IPS-18a (cell line): ENCODE results near the gene MRPL34.

Experiments
- H3K27ac ChIP-seq: one replicate; pipeline ENCODE4 v1.5.1; 2013; ENCODE audit warnings: low read length
- H3K27me3 ChIP-seq: one replicate; pipeline ENCODE4 v1.6.1; 2013; ENCODE audit warnings: mild to moderate bottlenecking, low read length; ENCODE audit not compliant: control insufficient read depth, insufficient read depth
- H3K36me3 ChIP-seq: one replicate; pipeline ENCODE4 v1.6.1; 2013; ENCODE audit warnings: low read depth, low read length; ENCODE audit not compliant: control insufficient read depth
- H3K4me1 ChIP-seq: one replicate; pipeline ENCODE4 v1.6.1; 2013; ENCODE audit warnings: low read depth, low read length; ENCODE audit not compliant: control insufficient read depth
- H3K4me3 ChIP-seq: one replicate; pipeline ENCODE4 v1.5.1; 2013; ENCODE audit warnings: low read length
- H3K9ac ChIP-seq: one replicate; pipeline ENCODE4 v1.6.1; 2013; ENCODE audit warnings: mild to moderate bottlenecking, low read length, moderate library complexity
- H3K9me3 ChIP-seq: one replicate; pipeline ENCODE4 v1.6.1; 2013; ENCODE audit warnings: low read depth, low read length; ENCODE audit not compliant: control insufficient read depth

Gene MRPL34

DNA sequence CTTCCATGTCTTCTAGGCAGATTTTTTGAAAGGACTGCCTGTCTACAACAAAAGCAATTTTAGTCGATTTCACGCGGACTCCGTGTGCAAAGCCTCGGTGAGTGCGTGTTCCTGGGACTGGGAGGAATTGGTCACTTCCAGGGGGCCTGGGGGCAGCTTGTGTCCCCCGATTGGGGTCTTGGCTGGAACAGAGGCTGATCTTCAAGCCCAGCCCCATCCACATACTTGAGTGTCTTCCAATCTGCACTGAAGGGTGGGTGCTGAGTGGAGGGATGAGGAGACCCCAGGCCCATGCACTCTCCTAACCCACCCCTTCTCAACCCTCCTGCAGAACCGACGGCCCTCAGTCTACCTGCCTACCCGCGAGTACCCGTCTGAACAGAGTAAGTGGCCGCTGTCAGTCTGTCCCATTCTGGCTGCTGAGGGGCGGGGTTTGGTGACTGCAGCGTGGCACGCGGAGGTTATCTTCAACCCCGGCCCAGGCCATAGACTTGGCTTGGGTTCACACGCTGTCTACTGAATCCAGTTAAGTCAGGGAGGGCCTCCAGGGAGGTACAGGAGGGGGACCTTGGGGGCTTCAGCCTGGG is 8.4 kb downstream of the MRPL34 start:
- H3K27me3 ChIP-seq: no peaks in the 10 kb centered on the region
- H3K4me3 ChIP-seq: no peak overlapping the region
- H3K27ac ChIP-seq: no peak overlapping the region
- H3K36me3 ChIP-seq: peaks cover 18% of the 10 kb centered on the region
- peaks cover 4% of the 10 kb centered on the region for H3K4me1 ChIP-seq
- no peak overlapping the region for H3K9ac ChIP-seq
- no peaks in the 10 kb centered on the region for H3K9me3 ChIP-seq

DNA sequence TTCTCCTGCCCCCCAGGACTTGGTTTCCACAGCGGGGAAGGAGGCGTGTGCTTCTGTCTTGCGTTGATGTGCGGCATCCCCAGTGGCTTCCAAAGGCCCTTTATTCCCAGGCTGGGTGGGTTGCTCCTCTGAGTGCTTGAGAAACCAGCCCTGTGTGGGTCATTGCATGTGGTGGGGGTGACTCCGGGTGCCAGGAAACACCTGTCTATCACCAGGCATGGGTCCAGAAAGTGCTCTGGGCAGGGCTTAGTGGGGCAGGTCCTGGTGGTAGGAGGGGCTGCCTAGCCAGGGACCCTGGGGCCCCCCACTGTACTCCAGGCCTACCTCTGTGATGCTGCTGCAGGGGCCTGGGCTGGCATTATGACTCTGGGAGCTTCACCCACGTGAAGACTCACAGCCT is 13.3 kb downstream of the MRPL34 start:
- H3K4me3 ChIP-seq: no peak overlapping the region
- peaks cover 33% of the 10 kb centered on the region for H3K36me3 ChIP-seq
- H3K27me3 ChIP-seq: no peaks in the 10 kb centered on the region
- H3K4me1 ChIP-seq: no peaks in the 10 kb centered on the region
- no peak overlapping the region for H3K9ac ChIP-seq
- no peaks in the 10 kb centered on the region for H3K9me3 ChIP-seq
- no peak overlapping the region for H3K27ac ChIP-seq

DNA sequence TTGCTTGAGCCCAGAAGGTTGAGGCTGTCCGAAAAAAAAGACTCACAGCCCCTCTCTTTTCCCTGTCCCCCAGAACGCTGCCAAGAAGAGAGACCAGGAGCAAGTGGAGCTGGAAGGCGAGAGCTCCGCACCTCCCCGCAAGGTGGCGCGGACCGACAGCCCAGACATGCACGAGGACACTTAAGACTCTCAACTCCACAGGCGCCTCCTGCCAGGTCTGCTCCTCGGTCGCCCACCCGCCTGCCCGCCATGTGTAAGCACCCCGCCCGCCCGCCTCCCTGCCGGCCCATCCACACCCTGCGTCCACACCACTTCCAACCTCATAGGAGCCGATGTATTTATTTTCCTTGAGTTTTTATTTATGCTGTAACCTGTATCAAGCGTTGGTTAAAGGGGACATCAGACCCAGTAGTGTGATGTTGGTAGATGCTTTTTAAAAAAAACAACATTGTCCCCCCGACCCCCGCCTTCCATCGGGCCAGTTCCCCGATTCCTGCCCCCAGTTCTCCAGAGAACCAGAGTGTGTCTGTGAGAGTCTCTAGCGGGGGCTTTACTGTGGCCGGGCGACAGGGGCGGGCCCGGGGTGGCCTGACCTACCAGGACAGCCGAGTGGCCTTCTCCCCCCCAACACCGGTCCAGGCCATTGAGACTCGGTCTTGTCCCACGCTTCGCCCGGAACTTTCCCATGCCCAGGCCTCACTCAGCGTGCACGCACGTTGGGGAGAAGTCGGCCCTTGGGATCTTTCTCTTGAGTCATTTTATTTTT is 14.0 kb downstream of the MRPL34 start:
- H3K9me3 ChIP-seq: no peaks in the 10 kb centered on the region
- H3K9ac ChIP-seq: no peak overlapping the region
- H3K27me3 ChIP-seq: no peaks in the 10 kb centered on the region
- H3K4me3 ChIP-seq: no peak overlapping the region
- H3K36me3 ChIP-seq: peaks cover 26% of the 10 kb centered on the region
- H3K4me1 ChIP-seq: no peaks in the 10 kb centered on the region
- no peak overlapping the region for H3K27ac ChIP-seq

DNA sequence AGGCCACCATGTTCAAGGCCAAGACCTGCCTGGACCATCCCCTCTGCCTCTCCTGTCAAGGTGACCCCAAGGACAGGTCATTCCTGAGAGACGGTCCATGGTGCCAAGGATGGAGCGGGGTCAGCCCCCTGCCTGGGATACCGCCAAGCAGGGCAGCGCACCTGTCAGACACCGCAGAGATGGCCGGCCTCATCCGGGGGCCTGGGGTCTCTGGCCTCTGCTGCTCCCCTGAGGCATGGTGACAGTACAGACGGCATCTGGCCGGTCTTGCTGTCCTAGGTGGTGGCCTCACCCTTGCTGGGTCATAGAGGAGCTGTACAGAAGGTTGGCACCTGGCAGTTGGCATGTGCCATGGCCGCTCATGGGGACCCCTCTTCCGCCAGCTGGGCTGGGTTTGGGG is 14.8 kb downstream of the MRPL34 start:
- H3K36me3 ChIP-seq: peaks cover 24% of the 10 kb centered on the region
- H3K9me3 ChIP-seq: no peaks in the 10 kb centered on the region
- H3K27ac ChIP-seq: no peak overlapping the region
- H3K27me3 ChIP-seq: no peaks in the 10 kb centered on the region
- no peak overlapping the region for H3K9ac ChIP-seq
- H3K4me1 ChIP-seq: no peaks in the 10 kb centered on the region
- H3K4me3 ChIP-seq: no peak overlapping the region

DNA sequence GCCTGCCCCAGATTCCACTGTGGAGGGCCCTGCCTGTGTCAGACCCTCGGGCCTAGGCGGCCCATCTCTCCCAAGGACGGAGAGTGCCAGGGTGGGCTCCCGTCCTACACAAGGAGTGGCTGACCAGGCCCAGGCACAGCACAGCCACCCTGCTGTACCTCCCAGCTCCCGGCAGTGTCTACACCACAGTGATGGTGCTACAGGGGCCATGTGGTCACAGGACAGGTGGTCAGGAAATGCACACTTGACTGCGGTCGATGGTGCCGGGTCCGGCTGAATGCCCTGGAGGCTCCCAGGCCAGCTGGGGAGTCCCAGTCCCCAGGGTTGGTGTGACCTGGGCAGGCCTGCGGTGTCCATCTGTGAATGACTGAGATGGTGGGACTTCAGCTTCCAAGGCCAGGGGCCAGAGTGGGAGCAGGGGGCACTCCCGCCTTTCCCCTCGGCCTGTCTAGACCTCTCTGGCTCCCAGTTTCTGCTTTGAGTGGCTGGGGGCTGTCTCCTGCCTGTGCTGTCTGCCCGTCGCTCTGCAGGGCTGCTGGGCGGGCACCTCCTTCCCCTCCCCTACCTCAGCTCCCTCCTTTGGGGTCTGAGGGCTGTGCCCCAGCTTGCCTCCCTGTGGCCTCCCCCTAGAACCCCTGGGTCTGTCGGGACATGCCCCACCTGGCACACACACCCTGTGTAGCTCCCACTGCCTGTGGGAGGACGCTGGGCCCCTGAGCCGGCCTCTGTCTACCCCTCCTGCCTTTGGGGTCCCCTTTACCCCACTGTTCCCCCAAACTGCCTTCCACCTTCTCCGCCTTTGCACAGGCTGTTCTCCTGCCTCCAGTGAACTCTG is 16.2 kb downstream of the MRPL34 start:
- H3K4me1 ChIP-seq: no peaks in the 10 kb centered on the region
- no peak overlapping the region for H3K27ac ChIP-seq
- H3K9me3 ChIP-seq: no peaks in the 10 kb centered on the region
- no peak overlapping the region for H3K9ac ChIP-seq
- H3K27me3 ChIP-seq: no peaks in the 10 kb centered on the region
- H3K36me3 ChIP-seq: peaks cover 18% of the 10 kb centered on the region
- no peak overlapping the region for H3K4me3 ChIP-seq

DNA sequence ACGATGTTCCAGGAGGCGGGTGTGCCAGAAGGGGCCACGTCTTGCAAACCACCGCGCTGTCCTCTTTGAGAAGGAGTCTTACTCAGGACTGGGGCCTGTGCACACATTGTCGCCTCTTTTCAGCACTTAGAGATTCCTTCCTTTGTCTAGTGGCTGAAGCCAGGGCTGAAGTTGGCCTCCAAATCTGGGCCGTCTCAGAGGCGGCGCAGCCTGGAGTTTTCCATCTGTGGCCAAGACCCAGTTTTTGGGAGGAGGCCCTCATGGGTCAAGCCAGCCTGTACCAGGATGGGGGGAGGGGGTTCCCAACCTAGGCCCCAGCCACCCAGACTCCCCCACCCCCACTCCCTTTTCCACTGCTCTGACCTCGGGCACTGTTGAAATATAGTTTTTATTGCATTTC is 17.2 kb downstream of the MRPL34 start:
- no peaks in the 10 kb centered on the region for H3K4me1 ChIP-seq
- H3K9ac ChIP-seq: no peak overlapping the region
- H3K9me3 ChIP-seq: no peaks in the 10 kb centered on the region
- no peak overlapping the region for H3K4me3 ChIP-seq
- no peaks in the 10 kb centered on the region for H3K27me3 ChIP-seq
- peaks cover 18% of the 10 kb centered on the region for H3K36me3 ChIP-seq
- H3K27ac ChIP-seq: no peak overlapping the region

DNA sequence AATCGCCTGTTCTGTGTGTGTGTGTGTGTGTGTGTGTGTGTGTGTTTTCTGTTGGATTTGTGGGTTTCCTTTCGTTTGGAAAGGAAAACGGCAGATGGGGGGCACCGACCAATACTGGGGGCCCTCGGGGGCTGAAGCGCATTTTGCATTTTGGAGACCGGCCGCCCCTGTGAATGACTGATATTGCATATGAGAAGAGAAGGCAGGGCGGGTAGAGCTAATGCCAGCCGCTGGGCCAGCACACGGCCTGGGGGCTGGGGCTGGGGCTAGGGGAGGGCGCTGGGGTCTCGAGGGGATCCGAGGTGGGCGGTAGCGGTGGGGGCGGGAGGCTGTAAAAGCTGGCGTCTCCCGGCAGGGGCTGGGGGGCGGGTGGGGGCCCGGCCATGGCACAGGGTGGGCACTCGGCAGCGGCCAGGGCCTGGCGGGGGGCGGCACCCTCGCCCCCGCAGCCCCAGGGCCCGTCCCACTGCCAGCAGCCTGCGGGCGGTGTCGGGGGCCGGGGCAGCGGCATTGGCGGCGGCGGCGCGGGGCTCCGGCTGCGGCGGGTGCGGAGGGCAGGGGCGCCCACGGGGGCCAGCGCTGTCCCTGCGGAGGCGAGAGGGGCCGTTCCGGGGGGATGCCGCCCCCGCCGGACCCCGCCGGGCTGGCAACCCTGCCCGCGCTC is 17.8 kb downstream of the MRPL34 start:
- H3K27me3 ChIP-seq: no peaks in the 10 kb centered on the region
- H3K4me1 ChIP-seq: no peaks in the 10 kb centered on the region
- H3K4me3 ChIP-seq: no peak overlapping the region
- peaks cover 18% of the 10 kb centered on the region for H3K36me3 ChIP-seq
- H3K9ac ChIP-seq: no peak overlapping the region
- no peak overlapping the region for H3K27ac ChIP-seq
- H3K9me3 ChIP-seq: no peaks in the 10 kb centered on the region

DNA sequence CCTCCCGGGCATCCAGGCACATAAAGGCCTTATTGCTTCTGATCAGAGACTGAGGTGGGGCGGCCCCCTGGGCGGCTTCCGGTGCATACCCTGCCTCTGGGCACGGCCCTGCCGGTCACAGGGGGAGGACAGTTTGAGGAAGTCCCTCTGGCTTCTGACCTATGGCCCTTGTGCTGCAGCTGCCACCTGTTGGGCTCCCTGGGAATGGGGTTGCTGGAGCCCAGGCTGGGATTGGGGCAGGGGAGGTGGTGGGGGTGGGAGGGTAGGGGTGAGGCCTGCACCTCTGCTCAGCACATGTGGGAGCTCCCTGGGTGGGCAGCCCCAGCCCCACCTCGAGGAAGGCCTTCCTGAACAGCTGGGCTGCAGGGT is 18.3 kb downstream of the MRPL34 start:
- H3K36me3 ChIP-seq: peaks cover 18% of the 10 kb centered on the region
- no peaks in the 10 kb centered on the region for H3K4me1 ChIP-seq
- no peak overlapping the region for H3K27ac ChIP-seq
- no peak overlapping the region for H3K4me3 ChIP-seq
- no peaks in the 10 kb centered on the region for H3K9me3 ChIP-seq
- H3K27me3 ChIP-seq: peaks cover under 1% of the 10 kb centered on the region
- no peak overlapping the region for H3K9ac ChIP-seq

DNA sequence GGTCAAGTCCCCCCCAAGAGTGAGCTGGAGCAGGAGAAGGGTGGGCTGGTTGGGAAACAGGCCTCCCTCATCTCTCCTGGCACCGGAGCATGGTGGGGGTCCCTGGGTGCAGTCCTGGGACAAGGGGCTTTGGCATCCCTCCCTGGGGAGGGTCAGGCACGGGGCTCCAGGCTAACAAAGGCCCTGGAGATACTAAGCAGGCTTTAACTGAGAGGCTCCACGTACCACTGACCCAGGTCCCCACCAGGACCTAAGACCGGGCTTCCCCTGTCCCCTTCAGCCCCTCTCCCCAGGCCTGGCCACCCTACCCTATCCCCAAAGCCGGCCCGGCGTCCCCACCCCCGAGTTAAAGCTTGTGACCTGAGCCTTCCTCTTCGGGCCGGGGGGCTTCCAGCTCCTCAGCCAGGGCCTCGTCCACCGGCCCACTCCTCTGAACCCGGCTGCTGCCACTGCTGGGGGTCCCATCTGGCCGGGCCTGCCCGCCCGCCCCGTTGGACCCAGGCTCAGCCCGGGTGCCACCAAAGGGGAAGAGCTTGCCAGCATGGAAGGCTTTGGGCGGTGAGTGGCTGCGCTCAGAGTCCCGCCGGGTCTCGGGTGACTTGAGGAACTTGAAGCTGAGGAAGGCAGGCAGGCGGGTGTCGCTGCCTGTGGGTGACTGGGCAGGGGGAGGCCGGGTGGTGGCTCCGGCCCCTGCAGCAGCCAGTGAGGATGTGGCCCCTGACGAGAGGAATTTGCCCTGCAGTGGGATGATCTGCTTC is 18.9 kb downstream of the MRPL34 start:
- Histone ChIP-seq H3K36me3 (peaks cover 18% of the 10 kb centered on the region), H3K27me3 (peaks cover 7% of the 10 kb centered on the region), H3K4me3 (no peak overlapping the region), H3K9me3 (no peaks in the 10 kb centered on the region), H3K9ac (no peak overlapping the region), H3K27ac (no peak overlapping the region), H3K4me1 (no peaks in the 10 kb centered on the region)

DNA sequence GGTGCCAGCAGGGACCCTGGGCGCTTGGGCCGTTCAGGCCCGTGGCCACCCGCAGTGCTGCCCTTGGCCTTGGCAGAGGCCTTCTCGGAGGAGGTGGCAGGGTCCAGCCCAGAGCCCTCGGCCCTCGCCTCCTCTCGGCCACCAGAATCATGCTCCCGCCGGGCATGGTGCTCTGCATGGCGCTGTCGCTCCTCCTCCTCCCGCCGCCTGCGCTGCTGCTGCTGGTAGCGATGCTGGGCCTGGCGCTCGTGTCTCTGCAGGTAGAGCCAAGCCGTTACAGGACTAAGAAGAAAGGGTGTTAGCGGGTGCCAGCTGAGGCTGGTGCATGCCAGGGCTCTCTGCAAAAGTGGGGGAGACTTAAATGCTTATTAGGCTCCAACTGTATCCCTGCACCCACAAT is 19.5 kb downstream of the MRPL34 start:
- Histone ChIP-seq H3K9ac (no peak overlapping the region), H3K36me3 (peaks cover 13% of the 10 kb centered on the region), H3K4me3 (no peak overlapping the region), H3K4me1 (no peaks in the 10 kb centered on the region), H3K9me3 (no peaks in the 10 kb centered on the region), H3K27me3 (peaks cover 9% of the 10 kb centered on the region), H3K27ac (no peak overlapping the region)
